ENCODE results near the gene COLEC12. TPM values are rescaled to one million over a fixed set of nuclear protein-coding genes. Genes with fewer than 3 reads are reported as not detected.

The COLEC12 gene
- total RNA-seq, 1 donor from 2014 or later = 9.9 TPM

GRCh38 chr18:484749-485464 lies 15.6 kb downstream of the COLEC12 start:
- ATAC-seq (peak; percentile 66), DNase-seq (ENCODE audit: missing footprints) (no peak)
- intact Hi-C loops (cut with DNase I) = no loop called here

- intact Hi-C loops (cut with DNase I) = no loop called here
- DNase-seq (ENCODE audit: missing footprints) = no peak
- peak; percentile 33 for ATAC-seq
Measured at GRCh38 chr18:478681-479080, 21.8 kb downstream of the COLEC12 start.

DNA sequence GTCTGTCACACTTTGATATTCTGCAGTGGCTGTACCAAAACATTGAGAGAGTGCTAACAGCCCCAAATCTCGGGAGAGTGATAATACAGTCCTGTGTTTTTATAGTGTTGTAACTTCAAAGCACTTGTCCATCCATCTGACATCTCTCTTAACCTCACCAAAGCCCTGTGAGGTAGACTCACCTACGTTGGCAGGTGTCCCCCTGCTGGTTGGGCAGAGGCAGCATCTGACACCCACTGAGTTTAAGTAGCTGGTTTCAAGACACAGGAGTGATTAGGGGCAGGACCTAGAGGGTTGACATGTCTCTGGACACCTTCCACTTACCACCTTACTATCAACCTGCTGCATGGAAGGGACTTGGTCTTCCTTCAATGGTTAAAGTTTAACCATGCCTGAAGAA lies 22.9 kb downstream of the COLEC12 start:
- ATAC-seq (no peak), DNase-seq (ENCODE audit: missing footprints) (no peak)
- intact Hi-C loops (cut with DNase I) = no loop called here

GRCh38 chr18:476251-476664 lies 24.2 kb downstream of the COLEC12 start:
- no peak for ATAC-seq
- no peak for DNase-seq (ENCODE audit: missing footprints)
- intact Hi-C loops (cut with DNase I) = no loop called here

DNA sequence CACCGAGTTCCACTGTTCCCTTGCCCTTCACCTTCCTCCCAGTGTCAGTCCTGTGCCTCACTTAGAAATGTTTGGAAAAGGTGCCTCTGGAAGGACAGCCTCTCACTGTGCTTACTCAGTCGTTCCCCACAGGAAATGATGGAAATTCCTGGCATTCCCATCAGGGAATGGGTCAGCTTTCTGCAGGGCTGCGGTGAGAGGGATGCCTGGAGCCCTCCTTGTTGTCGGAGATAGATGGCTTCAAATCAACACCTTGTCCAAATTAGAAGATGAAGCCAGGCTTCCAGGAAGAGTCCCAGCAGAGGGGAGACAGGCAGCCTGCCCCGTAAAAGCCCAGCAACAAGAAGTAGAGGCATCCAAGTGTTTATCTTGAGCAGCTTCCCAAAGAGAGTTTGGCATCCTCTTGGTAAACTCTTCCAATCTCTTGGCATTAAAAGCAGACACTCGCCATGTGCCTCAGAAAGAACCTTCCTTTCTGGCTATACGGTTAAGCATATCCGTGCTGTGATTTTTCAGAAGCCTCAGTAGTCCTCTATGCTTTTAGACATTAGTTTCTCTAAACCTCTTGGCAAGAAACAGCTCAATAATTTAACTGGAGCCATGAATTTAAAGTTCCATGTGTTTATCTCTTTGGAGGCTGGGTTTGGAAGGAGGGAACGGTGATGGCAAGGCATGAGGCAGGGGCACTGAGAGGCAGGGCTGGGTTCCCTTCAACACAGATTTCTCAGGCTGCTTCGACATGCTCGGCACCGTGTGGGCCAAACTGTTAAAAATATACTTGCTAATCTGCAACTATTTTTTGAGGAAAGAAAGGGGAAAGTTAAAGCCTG lies 25.1 kb downstream of the COLEC12 start:
- intact Hi-C loops (cut with DNase I) = no loop called here
- DNase-seq (ENCODE audit: missing footprints) (no peak), ATAC-seq (peak; percentile 49)

DNA sequence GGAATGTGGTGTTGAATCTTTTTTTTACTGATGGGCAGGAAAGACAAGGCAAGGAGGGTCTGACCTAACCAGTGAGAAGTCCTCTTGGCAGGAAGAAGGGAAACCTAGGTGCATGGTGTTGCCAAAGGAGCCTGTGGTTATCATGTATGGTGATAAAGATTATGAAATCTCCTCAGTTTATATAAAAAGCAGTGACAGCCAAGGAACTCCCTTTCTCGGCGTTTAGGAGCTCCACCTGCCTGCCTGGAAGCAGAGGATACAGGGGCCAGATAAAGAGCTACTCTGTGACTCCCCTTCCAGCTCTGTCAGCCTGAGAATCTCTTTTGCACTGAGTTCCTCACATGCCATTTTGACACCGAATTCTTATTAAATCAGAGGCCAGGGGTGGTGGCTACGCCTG lies 26.1 kb downstream of the COLEC12 start:
- DNase-seq (ENCODE audit: missing footprints) = no peak
- no peak for ATAC-seq
- intact Hi-C loops (cut with DNase I) = no loop called here

GRCh38 chr18:473802-474201 lies 26.7 kb downstream of the COLEC12 start:
- intact Hi-C loops (cut with DNase I) = no loop called here
- no peak for DNase-seq (ENCODE audit: missing footprints)

DNA sequence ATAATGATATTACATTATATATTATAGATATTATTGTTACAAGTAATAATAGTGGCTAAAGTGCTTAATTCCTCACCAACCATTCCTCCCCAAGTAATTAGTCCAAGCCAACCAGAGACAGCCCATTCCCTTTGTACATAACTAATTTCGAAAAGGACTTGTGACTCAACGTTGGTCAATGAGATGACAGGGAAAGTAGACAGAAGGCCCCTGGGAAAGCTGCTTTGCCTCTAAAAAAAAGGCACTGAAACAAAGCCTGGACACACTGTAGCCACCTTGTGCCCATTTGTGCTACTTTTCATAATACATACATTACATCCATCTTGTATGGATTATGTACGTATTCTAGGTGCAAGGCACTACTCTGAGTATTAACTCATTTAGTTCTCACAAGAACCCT lies 28.8 kb downstream of the COLEC12 start:
- no peak for DNase-seq (ENCODE audit: missing footprints)
- no peak for ATAC-seq
- intact Hi-C loops (cut with DNase I) = no loop called here

More at GRCh38 chr18:473802-474201, 26.7 kb downstream of the COLEC12 start:
- ATAC-seq = no peak

DNA sequence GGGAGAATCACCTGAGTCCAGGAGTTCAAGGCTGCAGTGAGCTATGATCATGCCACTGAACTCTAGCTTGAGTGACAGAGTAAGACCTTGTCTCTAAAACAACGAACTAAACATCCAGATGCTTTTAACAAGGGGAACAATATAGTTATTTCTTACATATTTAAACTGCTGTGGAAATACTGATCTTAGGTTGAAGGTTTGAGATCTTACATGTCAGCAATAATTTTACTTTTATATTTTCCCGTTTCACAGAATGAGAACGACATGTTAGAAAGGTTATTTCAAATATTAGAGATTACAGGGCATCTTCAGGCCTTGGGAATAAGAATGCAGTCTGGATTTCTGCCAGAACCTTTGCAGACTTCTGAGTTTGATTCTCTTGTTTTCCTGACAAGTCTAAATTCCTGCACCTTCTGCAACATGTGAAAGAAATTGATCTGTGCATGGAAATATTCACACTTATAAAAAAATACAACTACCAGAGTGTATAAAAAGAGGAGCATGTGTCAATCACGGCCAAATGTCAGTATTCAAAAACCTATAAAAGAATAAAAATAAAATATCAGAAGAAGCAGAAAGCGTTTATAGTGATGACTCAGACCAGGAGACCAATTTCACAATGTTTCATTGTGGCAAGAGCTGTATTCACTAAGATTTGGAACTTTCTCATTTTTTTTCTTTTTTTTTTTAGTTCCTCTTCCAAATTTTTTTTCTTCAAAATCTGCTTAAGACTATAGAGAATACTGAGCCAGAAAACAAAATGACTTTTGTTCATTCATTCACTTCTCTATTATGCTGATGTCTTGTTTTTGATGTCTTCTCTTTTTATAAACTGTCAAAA lies 29.6 kb downstream of the COLEC12 start:
- no peak for DNase-seq (ENCODE audit: missing footprints)
- intact Hi-C loops (cut with DNase I) = no loop called here
- peak; percentile 40 for ATAC-seq

DNA sequence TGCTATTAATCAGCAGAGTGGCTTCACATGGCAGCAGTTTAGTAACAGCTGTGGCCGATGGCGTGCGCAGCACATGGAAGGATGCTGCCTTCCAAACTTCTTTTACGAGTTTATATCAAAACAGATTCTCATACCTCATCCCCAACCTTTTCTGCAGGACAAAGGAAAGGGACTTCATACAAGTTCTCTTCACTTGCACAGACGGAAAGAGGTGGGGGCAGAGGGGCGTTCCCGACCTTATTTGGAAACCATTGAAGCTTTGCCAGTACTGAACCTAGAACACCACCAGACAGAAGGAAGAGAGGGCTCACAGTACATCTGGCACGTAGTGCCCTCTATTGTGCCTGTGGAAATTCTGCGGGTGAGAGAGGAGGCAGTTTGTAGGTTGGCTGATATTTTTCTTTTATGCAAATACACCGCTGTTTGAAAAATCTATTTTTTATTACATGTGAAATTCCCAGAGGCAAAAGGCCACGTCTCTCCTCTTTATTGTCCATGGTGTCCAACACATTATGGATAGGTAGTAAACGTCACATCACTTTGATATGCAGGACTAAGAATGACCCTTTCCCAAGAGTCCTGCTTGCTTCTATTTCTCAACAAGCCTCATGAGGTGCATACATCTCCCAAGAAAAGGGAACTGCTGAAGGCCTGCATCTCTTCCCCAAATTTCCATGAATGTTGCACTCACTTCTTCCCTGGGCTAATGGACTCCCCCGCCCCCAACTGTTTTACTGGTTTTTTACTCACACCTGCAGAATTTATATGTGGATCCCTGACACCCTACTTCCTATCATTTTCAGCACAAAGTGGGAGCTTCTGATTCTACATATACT lies 31.3 kb downstream of the COLEC12 start:
- DNase-seq (ENCODE audit: missing footprints) = no peak
- no peak for ATAC-seq
- intact Hi-C loops (cut with DNase I) = no loop called here

DNA sequence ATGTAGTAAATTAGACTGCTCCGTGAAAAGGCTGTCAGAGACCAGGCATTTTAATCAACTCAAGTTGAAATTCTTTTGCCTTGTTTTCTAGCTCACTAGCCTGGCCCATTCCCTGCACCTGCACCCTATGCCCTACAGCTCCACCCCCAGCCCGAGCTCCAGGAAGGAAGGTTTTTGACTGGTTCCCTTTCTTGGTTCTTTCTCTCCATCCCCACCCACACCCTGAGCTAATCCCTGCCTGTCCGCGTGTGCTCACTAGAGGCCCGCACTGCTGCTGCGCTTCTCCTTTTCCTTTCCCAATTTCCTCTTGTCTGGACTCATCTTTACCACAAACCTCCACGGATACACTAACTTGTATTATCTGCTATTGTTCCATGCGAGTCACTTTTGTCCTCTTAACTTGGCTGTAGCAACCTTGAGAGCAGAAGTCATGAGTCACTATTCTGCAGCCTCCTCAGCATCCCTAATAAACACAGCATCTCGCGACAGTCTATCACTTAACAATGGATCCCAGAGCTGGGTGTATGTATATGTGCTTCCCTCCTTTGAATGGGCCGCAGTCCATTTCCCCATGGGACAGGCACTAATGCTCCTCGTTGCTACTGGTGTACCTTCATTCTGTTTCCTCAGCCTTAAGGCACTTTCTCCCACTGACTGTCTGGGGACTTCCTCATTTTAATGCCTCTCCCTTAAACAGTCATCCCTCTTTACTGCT lies 36.5 kb downstream of the COLEC12 start:
- ATAC-seq (peak; percentile 49), DNase-seq (ENCODE audit: missing footprints) (peak; percentile 56)
- intact Hi-C loops (cut with DNase I) = no loop called here

GRCh38 chr18:463403-463802 lies 37.1 kb downstream of the COLEC12 start:
- intact Hi-C loops (cut with DNase I) = no loop called here

GRCh38 chr18:461762-462161 lies 38.7 kb downstream of the COLEC12 start:
- intact Hi-C loops (cut with DNase I) = no loop called here
- no peak for ATAC-seq
- no peak for DNase-seq (ENCODE audit: missing footprints)

More at GRCh38 chr18:463403-463802, 37.1 kb downstream of the COLEC12 start:
- no peak for ATAC-seq
- no peak for DNase-seq (ENCODE audit: missing footprints)

DNA sequence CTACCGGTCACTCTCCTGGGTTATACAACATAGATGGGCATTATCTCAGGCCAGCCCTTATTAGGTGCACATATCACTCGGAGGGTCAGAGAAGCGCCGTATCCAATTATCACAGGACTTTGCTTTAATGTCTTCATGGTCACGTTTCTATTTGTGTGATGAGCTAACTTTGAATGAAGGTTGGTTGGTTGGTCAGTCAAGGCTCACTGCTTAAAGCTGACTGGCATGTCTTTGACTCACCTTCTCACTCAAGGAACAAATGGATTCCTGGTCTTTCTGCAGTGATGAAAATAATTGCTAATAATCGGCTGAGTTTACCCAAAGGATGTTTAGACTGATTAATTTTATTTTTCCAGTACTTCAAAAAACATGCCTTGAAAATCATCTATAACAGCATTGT lies 39.7 kb downstream of the COLEC12 start:
- intact Hi-C loops (cut with DNase I) = no loop called here
- DNase-seq (ENCODE audit: missing footprints) (no peak), ATAC-seq (no peak)

DNA sequence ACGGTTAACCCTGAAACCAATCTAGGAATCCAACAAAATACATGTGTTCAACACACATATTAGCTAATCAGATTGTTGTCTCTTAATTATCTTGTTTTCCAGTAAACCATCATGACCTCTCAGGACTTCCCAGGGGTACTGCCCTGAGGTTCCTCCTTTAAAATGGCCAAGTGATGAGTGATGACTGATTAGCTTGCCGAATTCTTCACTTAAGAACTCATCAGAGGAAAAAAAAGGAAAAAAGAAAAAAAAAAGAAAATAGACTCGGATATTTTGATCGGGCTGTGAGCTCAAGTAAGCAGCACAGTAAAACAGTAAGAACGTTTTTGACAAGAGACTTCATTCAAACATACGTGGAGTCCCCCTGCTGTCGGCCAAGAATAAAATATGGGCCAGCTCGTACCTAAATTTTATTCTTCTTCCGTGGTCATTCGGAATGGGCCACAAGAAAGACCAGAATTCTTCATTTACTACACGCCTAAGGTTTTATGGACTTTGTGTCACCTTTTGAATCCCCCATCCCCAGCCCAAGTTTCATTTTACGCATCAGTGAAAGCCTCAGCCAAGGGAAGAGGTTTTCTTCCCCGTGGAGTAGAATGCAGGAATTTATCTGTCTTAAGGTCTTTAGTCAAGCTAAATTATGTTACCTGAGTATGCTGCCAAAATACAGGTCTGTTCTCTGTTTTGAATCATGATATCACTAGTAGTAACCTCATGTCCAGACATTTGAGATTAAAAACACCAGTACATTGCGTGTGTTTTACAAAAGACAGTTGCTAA lies 40.5 kb downstream of the COLEC12 start:
- ATAC-seq = no peak
- no peak for DNase-seq (ENCODE audit: missing footprints)
- intact Hi-C loops (cut with DNase I) = loop anchor here (10.0 kb wide), 2 partner anchors 125 to 175 kb away; no protein-coding TSS in a partner anchor

- intact Hi-C loops (cut with DNase I) = loop anchor here (10.0 kb wide), 2 partner anchors 123 to 173 kb away; no protein-coding TSS in a partner anchor
- peak; percentile 23 for ATAC-seq
Measured at GRCh38 chr18:457521-458412, 42.7 kb downstream of the COLEC12 start.

More at GRCh38 chr18:457521-458412, 42.7 kb downstream of the COLEC12 start:
- DNase-seq (ENCODE audit: missing footprints) = no peak
